Measurements from ENCODE around the gene MRPS18A.
A peak's percentile ranks its signal among the peaks of the same experiment; 100 is the strongest.

The MRPS18A gene

DNA sequence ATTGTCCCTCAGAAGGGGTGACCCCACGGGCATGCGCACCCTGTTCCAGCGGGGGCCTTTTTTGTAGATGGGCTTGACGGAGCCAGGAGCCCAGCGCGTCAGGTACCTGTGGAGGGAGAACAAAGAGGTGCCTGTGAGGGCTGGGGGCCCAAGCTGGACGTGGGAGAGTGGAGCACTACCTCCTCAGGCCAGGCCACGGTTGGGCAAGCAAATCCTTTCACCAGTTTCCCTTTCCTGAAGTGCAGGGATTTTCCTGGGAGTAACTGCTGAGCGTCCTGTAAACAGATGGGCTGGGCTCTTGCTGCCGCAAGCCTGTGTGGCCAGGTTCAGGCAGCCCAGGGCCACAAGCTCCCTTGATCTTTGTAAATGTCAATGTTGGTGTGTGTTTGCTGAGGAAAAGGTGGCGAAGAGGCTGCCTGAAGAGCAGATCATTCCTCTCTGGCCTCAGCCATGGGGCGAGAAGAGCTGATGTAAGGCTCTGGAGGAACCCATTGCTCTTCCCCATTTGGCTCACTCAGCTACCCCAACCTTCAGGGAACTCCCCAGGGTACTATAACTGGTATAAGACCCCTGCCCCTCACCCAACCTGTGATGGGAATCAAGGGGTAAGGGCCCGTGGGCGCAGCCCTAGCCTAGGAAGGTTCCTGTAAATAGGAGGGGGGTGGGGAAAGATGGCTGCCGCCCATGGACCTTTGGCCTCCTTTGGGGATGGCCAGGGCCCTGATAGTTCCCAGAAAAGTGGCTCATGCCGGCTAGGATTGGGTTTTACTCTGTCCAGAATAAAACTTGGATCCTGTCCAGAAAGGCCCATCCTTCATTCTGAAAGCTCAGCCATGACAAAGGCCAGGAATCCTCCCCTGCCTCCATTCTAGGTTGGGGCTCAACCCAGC is 15.5 kb downstream of the MRPS18A start:
- Histone ChIP-seq H2AFZ (ENCODE audit: low read depth, low read length) (no peak overlapping the region), H3K23ac (ENCODE audit: low read length in 2 of 2) (no peak overlapping the region), H3K14ac (ENCODE audit: low read length in 2 of 2) (no peak overlapping the region), H3K4ac (ENCODE audit: low read depth in 1 of 2, low read length in 2 of 2) (no peak overlapping the region), H3K36me3 (ENCODE audit: control insufficient read depth in 1 of 2, insufficient read depth in 2 of 2, low read depth in 1 of 2, low read length in 2 of 2) (peaks cover 59 to 65% of the 10 kb centered on the region in 2 experiments), H2BK12ac (ENCODE audit: low read length in 2 of 2) (no peak overlapping the region), H2BK5ac (ENCODE audit: low read depth, low read length, poor library complexity, severe bottlenecking) (no peak overlapping the region), H3K4me1 (ENCODE audit: control insufficient read depth, insufficient read depth, low read depth, low read length) (peaks cover 16% of the 10 kb centered on the region), H2BK120ac (ENCODE audit: low read depth, low read length) (no peak overlapping the region), H3K9me3 (ENCODE audit: control insufficient read depth, low read length) (no peaks in the 10 kb centered on the region), H3K4me2 (ENCODE audit: low read length, poor library complexity, severe bottlenecking) (no peak overlapping the region), H3K79me1 (replicated peaks; ENCODE audit: low read length, poor library complexity, severe bottlenecking) (peaks cover 8% of the 10 kb centered on the region), H3K9ac (ENCODE audit: low read length) (peak overlapping the region; percentile 8), H3K27me3 (ENCODE audit: control insufficient read depth in 1 of 2, insufficient read depth in 1 of 2, low read length in 2 of 2) (no peaks in the 10 kb centered on the region), H3K27ac (ENCODE audit: low read length, poor library complexity, severe bottlenecking) (no peak overlapping the region), H4K91ac (ENCODE audit: low read length) (no peak overlapping the region), H2BK15ac (ENCODE audit: low read depth, poor library complexity, severe bottlenecking) (no peak overlapping the region), H4K8ac (ENCODE audit: low read length) (no peak overlapping the region), H2AK5ac (ENCODE audit: low read length, severe bottlenecking) (no peak overlapping the region), H3K18ac (ENCODE audit: low read depth in 1 of 2, low read length in 2 of 2) (no peak overlapping the region), H3K4me3 (ENCODE audit: insufficient read depth in 1 of 2, low read depth in 1 of 2, low read length in 2 of 2) (no peak overlapping the region)
- DNase-seq: no peak
- 95% methylated on average over 14 of the region's 16 CpGs for WGBS

DNA sequence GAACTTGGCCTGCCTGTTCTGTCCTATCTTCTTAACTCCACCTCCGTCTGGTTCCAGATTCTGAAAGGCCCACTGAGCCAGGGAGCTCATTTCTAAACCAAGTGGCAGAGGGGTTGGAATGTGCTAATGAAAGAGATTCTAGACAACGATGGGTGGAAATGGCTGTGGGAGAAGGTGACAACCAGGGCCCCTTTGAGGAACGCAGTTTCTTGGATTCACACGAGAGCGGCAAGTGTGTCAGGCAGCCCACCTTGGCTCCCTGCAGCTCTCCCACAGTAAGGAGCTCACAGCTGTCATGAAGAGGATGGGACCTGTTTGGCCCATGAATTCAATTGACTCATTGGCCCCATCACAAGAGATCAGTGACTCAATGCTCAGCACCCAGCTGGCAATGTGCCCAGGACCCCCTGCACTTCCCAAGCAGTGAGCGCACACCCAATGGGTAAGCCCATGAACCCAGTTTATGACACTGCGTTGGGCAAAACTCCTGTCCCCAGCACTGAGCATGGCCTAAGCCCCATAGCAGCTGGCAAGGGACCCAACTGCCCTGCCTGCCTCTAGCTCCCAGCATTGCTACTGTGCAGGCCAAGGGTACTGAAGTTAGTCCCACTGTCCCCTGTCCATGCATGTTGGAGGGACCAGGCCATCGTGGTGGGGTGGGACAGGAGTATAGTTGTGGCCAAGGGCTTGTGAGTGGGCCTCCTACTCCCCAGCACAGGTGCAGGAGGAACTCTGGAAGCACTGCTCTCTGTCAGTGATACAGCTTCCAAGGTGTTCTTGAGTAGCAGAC is 16.4 kb downstream of the MRPS18A start:
- Histone ChIP-seq H3K18ac (ENCODE audit: low read depth in 1 of 2, low read length in 2 of 2) (no peak overlapping the region), H3K4me2 (ENCODE audit: low read length, poor library complexity, severe bottlenecking) (no peak overlapping the region), H3K27ac (ENCODE audit: low read length, poor library complexity, severe bottlenecking) (no peak overlapping the region), H2AFZ (ENCODE audit: low read depth, low read length) (no peak overlapping the region), H4K8ac (ENCODE audit: low read length) (no peak overlapping the region), H2AK5ac (ENCODE audit: low read length, severe bottlenecking) (no peak overlapping the region), H2BK5ac (ENCODE audit: low read depth, low read length, poor library complexity, severe bottlenecking) (no peak overlapping the region), H3K27me3 (ENCODE audit: control insufficient read depth in 1 of 2, insufficient read depth in 1 of 2, low read length in 2 of 2) (peaks cover 2% of the 10 kb centered on the region in 2 experiments), H2BK120ac (ENCODE audit: low read depth, low read length) (no peak overlapping the region), H3K4me3 (ENCODE audit: insufficient read depth in 1 of 2, low read depth in 1 of 2, low read length in 2 of 2) (no peak overlapping the region), H4K91ac (ENCODE audit: low read length) (no peak overlapping the region), H3K4me1 (ENCODE audit: control insufficient read depth, insufficient read depth, low read depth, low read length) (peaks cover 16% of the 10 kb centered on the region), H3K9ac (ENCODE audit: low read length) (no peak overlapping the region), H3K14ac (ENCODE audit: low read length in 2 of 2) (no peak overlapping the region), H3K23ac (ENCODE audit: low read length in 2 of 2) (no peak overlapping the region), H3K9me3 (ENCODE audit: control insufficient read depth, low read length) (no peaks in the 10 kb centered on the region), H3K79me1 (replicated peaks; ENCODE audit: low read length, poor library complexity, severe bottlenecking) (peaks cover under 1% of the 10 kb centered on the region), H2BK12ac (ENCODE audit: low read length in 2 of 2) (no peak overlapping the region), H3K36me3 (ENCODE audit: control insufficient read depth in 1 of 2, insufficient read depth in 2 of 2, low read depth in 1 of 2, low read length in 2 of 2) (peaks cover 50 to 57% of the 10 kb centered on the region in 2 experiments), H3K4ac (ENCODE audit: low read depth in 1 of 2, low read length in 2 of 2) (no peak overlapping the region), H2BK15ac (ENCODE audit: low read depth, poor library complexity, severe bottlenecking) (no peak overlapping the region)
- WGBS: 89% methylated on average over 8 of the region's 8 CpGs
- DNase-seq: no peak

DNA sequence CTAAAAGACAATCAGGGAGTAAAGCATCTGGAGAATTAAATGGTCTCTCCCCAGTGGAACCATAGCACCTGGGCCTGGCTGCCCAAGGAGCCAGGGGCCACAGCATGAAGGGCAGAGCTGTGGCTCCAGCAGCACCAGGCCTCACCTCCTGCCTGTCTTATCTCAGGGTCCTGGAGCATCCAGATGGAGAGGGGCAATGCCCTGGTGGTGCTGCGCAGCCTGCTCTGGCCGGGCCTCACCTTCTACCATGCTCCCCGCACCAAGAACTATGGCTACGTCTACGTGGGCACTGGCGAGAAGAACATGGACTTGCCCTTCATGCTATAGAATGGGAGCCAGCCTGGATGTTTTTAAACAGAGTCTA is 17.0 kb downstream of the MRPS18A start:
- no peak overlapping the region for H3K14ac ChIP-seq (ENCODE audit: low read length in 2 of 2)
- no peaks in the 10 kb centered on the region for H3K79me1 ChIP-seq (replicated peaks; ENCODE audit: low read length, poor library complexity, severe bottlenecking)
- H4K8ac ChIP-seq (ENCODE audit: low read length): no peak overlapping the region
- no peak overlapping the region for H4K91ac ChIP-seq (ENCODE audit: low read length)
- H3K18ac ChIP-seq (ENCODE audit: low read depth in 1 of 2, low read length in 2 of 2): no peak overlapping the region
- WGBS: 98% methylated on average over 6 of the region's 6 CpGs
- no peak overlapping the region for H3K4me2 ChIP-seq (ENCODE audit: low read length, poor library complexity, severe bottlenecking)
- no peak overlapping the region for H2BK5ac ChIP-seq (ENCODE audit: low read depth, low read length, poor library complexity, severe bottlenecking)
- peaks cover 16% of the 10 kb centered on the region for H3K4me1 ChIP-seq (ENCODE audit: control insufficient read depth, insufficient read depth, low read depth, low read length)
- no peak overlapping the region for H3K27ac ChIP-seq (ENCODE audit: low read length, poor library complexity, severe bottlenecking)
- no peak overlapping the region for H2BK12ac ChIP-seq (ENCODE audit: low read length in 2 of 2)
- H3K4me3 ChIP-seq (ENCODE audit: insufficient read depth in 1 of 2, low read depth in 1 of 2, low read length in 2 of 2): no peak overlapping the region
- peaks cover 44 to 54% of the 10 kb centered on the region in 2 experiments for H3K36me3 ChIP-seq (ENCODE audit: control insufficient read depth in 1 of 2, insufficient read depth in 2 of 2, low read depth in 1 of 2, low read length in 2 of 2)
- H2BK120ac ChIP-seq (ENCODE audit: low read depth, low read length): no peak overlapping the region
- no peak overlapping the region for H3K23ac ChIP-seq (ENCODE audit: low read length in 2 of 2)
- peaks cover 2 to 5% of the 10 kb centered on the region in 2 experiments for H3K27me3 ChIP-seq (ENCODE audit: control insufficient read depth in 1 of 2, insufficient read depth in 1 of 2, low read length in 2 of 2)
- H3K4ac ChIP-seq (ENCODE audit: low read depth in 1 of 2, low read length in 2 of 2): no peak overlapping the region
- DNase-seq: no peak
- no peak overlapping the region for H3K9ac ChIP-seq (ENCODE audit: low read length)
- no peaks in the 10 kb centered on the region for H3K9me3 ChIP-seq (ENCODE audit: control insufficient read depth, low read length)
- no peak overlapping the region for H2AK5ac ChIP-seq (ENCODE audit: low read length, severe bottlenecking)
- no peak overlapping the region for H2AFZ ChIP-seq (ENCODE audit: low read depth, low read length)
- no peak overlapping the region for H2BK15ac ChIP-seq (ENCODE audit: low read depth, poor library complexity, severe bottlenecking)
